Heart left ventricle (tissue), 16 donors: ENCODE measurements around the gene UPP1. TPM values are rescaled to one million over a fixed set of nuclear protein-coding genes. Genes with fewer than 3 reads are reported as not detected.
"Not testable (repeated sequence)": the region's sequence is repeated elsewhere in the genome, so short reads cannot be mapped to it uniquely, and the experiment has no call there.

ENCODE experiments used
- ATAC-seq, 4 donors: fragments of 200-7000 bp; cut with Tn5 transposase; one replicate each; pipeline ENCODE4 v1.9.1; 2020 to 2022; ENCODE audit warnings: moderate library complexity in 4 of 4, mild to moderate bottlenecking in 3 of 4, moderate number of reproducible peaks in 1 of 4
- DNase-seq, 5 donors: peaks; one replicate each; pipeline ENCODE4 v3.0.0-alpha.2; 2020
- H3K27ac ChIP-seq, 12 donors: fragments of 200-600 bp; sonication (generic) in 4 of 12; one replicate each; pipeline versions ENCODE4 v1.5.0 to v1.8.0; 2016 to 2022; ENCODE audit warnings: mild to moderate bottlenecking in 2 of 12
- H3K27me3 ChIP-seq, 9 donors: fragments of 200-600 bp; sonication (generic) in 2 of 9; one replicate each; pipeline versions ENCODE4 v1.5.1 to v1.8.0; 2016 to 2022; ENCODE audit warnings: mild to moderate bottlenecking in 3 of 9
- H3K36me3 ChIP-seq, 9 donors: fragments of 200-600 bp; sonication (generic) in 2 of 9; one replicate each; pipeline versions ENCODE4 v1.5.0 to v1.8.0; 2018 to 2022; ENCODE audit warnings: mild to moderate bottlenecking in 2 of 9
- H3K4me1 ChIP-seq, 12 donors: fragments of 200-600 bp; sonication (generic) in 4 of 12; one replicate each; pipeline versions ENCODE4 v1.5.0 to v1.8.0; 2016 to 2022; ENCODE audit warnings: mild to moderate bottlenecking in 3 of 12
- H3K4me3 ChIP-seq, 12 donors: fragments of 200-600 bp; sonication (generic) in 4 of 12; one replicate each; pipeline versions ENCODE4 v1.5.0 to v1.8.0; 2017 to 2022; ENCODE audit warnings: mild to moderate bottlenecking in 9 of 12, moderate library complexity in 4 of 12
- H3K9me3 ChIP-seq, 12 donors: fragments of 200-600 bp; sonication (generic) in 4 of 12; one replicate each; pipeline versions ENCODE4 v1.5.0 to v1.8.0; 2016 to 2022; ENCODE audit warnings: mild to moderate bottlenecking in 1 of 12
- CTCF ChIP-seq, 12 donors: fragments of 200-600 bp; sonication (generic) in 4 of 12; IDR thresholded peaks; one replicate each; pipeline versions ENCODE4 v1.5.0 to v1.8.0; 2018 to 2022; ENCODE audit warnings: antibody characterized with exemption in 12 of 12, mild to moderate bottlenecking in 5 of 12
- POLR2A ChIP-seq, 2 donors: fragments of 450-650 bp; IDR thresholded peaks; one replicate each; pipeline ENCODE4 v1.6.1; 2017; ENCODE audit warnings: antibody characterized with exemption in 2 of 2, mild to moderate bottlenecking in 2 of 2, moderate library complexity in 2 of 2
- WGBS, 4 donors: extraction: QIAGEN DNeasy Blood & Tissue Kit in 2 of 4; methylation state at CpG; one replicate each; pipeline versions ENCODE4 v1.1.5 to v1.1.7; 2013 to 2018; 5-methylcytosine and 5-hydroxymethylcytosine counted together
- intact Hi-C, 10 donors: fragments of 100-400 bp; cut with DNase I; formaldehyde crosslinking; loops; one replicate each; pipeline versions ENCODE4 v1.11.1 to v1.14.2; 2022
- polyA plus RNA-seq, 2 donors: library from polyadenylated mRNA; stranded (reverse); fragments of 200-250 nt; gene quantifications; one replicate each; pipeline ENCODE4 v1.2.3, GENCODE V29; 2013
- total RNA-seq, 9 donors: library from RNA; depleted of rRNA in 2 of 9; stranded (reverse); fragments of >200 nt in 2 of 9; fragmentation: NEBNext Ultra II Directional in 3 of 9; extraction: Animal tissue kit (Norgen Biotek cat#: 25700) in 3 of 9; gene quantifications; one replicate each; pipeline versions ENCODE4 v1.1.0 to v1.2.4, GENCODE V29; 2016 to 2023
- donor health status: ischemic (EF 13 %, LVEDD 7.1; RV severe dilation, severe dysfunction).
- donor health status: healthy with polysubstance abuse.
- donor health status: DM: no; HTN: yes; CAD: no.
- donor health status: DM: no; HTN: no; CAD: no.
- donor health status: ischemic (EF 25% LVEDD 6.9; RV normal size, moderate dysfunction).
- donor health status: ischemic (EF 25% LVEDD 5.7; RV mildly dilated, moderate dysfunction).
- donor health status: healthy.
- donor health status: DM: yes; HTN: yes; CAD: no.
- donor health status: ischemic (EF 35%, LVEDD 5.7; RV mildly dilated, moderate dysfunction).
- donor health status: nonischemic (EF 11% LVEDD 7.7; RV severe dilation, severe dysfunction).
- donor health status: DM: yes; HTN: yes; CAD: no.
- donor health status: PGD.
- donor health status: ischemic (EF 29% LVEDD 5.4; RV normal size, mild dysfunction).
- donor health status: nonischemic (EF 23%, LVEDD 6.1; RV moderate dilation, normal function).

Gene UPP1
- total and polyA plus RNA-seq, 11 donors = 5.8 to 33.2 (median 18.8) TPM

- Histone ChIP-seq H3K4me1 (peaks cover 0 to 8% (median 0%) of the 10 kb centered on the region in 12 donors), H3K27me3 (peaks cover 0 to 22% (median 0%) of the 10 kb centered on the region in 9 donors), H3K4me3 (no peak overlapping the region), H3K9me3 (peaks cover 0 to 5% (median 0%) of the 10 kb centered on the region in 12 donors), H3K36me3 (no peaks in the 10 kb centered on the region), H3K27ac (no peak overlapping the region)
- TF ChIP-seq CTCF (IDR thresholded peaks at IDR 0.05) (no peak), POLR2A (IDR thresholded peaks at IDR 0.05) (no peak)
- DNase-seq (no peak), ATAC-seq (no peak)
- WGBS, 4 donors = 45 to 65% (median 55%) methylated on average over 4 of the region's 4 CpGs
- intact Hi-C loops = no loop called here
These were observed 55.3 kb downstream of the UPP1 start for GRCh38 chr7:48144291-48144768.

- 85 to 89% (median 88%) methylated on average over 4 of the region's 4 CpGs for WGBS, 4 donors
These were observed 58.1 kb downstream of the UPP1 start for GRCh38 chr7:48147078-48147591.

GRCh38 chr7:48147690-48148089, 58.6 kb downstream of the UPP1 start:
- intact Hi-C loops, H3K4me1 ChIP-seq, DNase-seq, H3K9me3 ChIP-seq, H3K27ac ChIP-seq, ATAC-seq, H3K4me3 ChIP-seq, H3K36me3 ChIP-seq: not testable (repeated sequence)
- whole genome bisulfite sequencing, 4 donors = 60 to 75% (median 66%) methylated on average over 7 of the region's 7 CpGs
- H3K27me3 ChIP-seq = peaks cover 0 to 22% (median 0%) of the 10 kb centered on the region in 9 donors

More at GRCh38 chr7:48147078-48147591, 58.1 kb downstream of the UPP1 start:
- no peak overlapping the region for H3K4me3 ChIP-seq
- DNase-seq (no peak), ATAC-seq (no peak)
- no peaks in the 10 kb centered on the region for H3K36me3 ChIP-seq
- no peak for TF ChIP-seq CTCF (IDR thresholded peaks at IDR 0.05)
- TF ChIP-seq POLR2A (IDR thresholded peaks at IDR 0.05) = no peak
- no peak overlapping the region for H3K27ac ChIP-seq
- H3K9me3 ChIP-seq = no peaks in the 10 kb centered on the region
- intact Hi-C loops = no loop called here
- peaks cover 0 to 22% (median 0%) of the 10 kb centered on the region in 9 donors for H3K27me3 ChIP-seq
- H3K4me1 ChIP-seq = no peaks in the 10 kb centered on the region

GRCh38 chr7:48148311-48148710, 59.2 kb downstream of the UPP1 start:
- Histone ChIP-seq H3K27ac (no peak overlapping the region), H3K27me3 (peaks cover 0 to 22% (median 0%) of the 10 kb centered on the region in 9 donors), H3K36me3 (no peaks in the 10 kb centered on the region), H3K4me1 (no peaks in the 10 kb centered on the region), H3K4me3 (no peak overlapping the region), H3K9me3 (no peaks in the 10 kb centered on the region)
- WGBS, 4 donors = 90 to 96% (median 95%) methylated on average over 2 of the region's 2 CpGs
- DNase-seq (no peak), ATAC-seq (no peak)
- no peak for TF ChIP-seq CTCF (IDR thresholded peaks at IDR 0.05)
- intact Hi-C loops = no loop called here

GRCh38 chr7:48149058-48149457, 60.0 kb downstream of the UPP1 start:
- Histone ChIP-seq H3K27me3 (peaks cover 0 to 22% (median 0%) of the 10 kb centered on the region in 9 donors), H3K4me1 (no peaks in the 10 kb centered on the region), H3K27ac (no peak overlapping the region), H3K4me3 (no peak overlapping the region), H3K36me3 (no peaks in the 10 kb centered on the region), H3K9me3 (peaks cover 0 to 5% (median 0%) of the 10 kb centered on the region in 12 donors)
- no peak for ATAC-seq
- TF ChIP-seq POLR2A (IDR thresholded peaks at IDR 0.05) (no peak), CTCF (IDR thresholded peaks at IDR 0.05) (no peak)
- DNase-seq = no peak
- intact Hi-C loops = no loop called here
